ENCODE measurements around the gene HIF3A. TPM values are rescaled to one million over a fixed set of nuclear protein-coding genes. Genes with fewer than 3 reads are reported as not detected.

HIF3A gene
- total RNA-seq, 1 donor from 2014 or later = 175 TPM

GRCh38 chr19:46353730-46354528, 57.1 kb downstream of the HIF3A start:
- Mint-ChIP-seq H3K9me3 (no peaks in the 10 kb centered on the region), H3K27me3 (ENCODE audit: low read depth) (no peaks in the 10 kb centered on the region), H3K4me1 (peaks cover 21% of the 10 kb centered on the region), H3K27ac (no peak overlapping the region), H3K36me3 (peaks cover 9% of the 10 kb centered on the region), H3K4me3 (no peak overlapping the region)
- DNase-seq (ENCODE audit: low spot score in 2 of 2, unreplicated experiment in 2 of 2) = no peak
- TF ChIP-seq CTCF (IDR thresholded peaks at IDR 0.05; ENCODE audit: unreplicated experiment) = no peak

GRCh38 chr19:46355234-46356148, 58.6 kb downstream of the HIF3A start:
- peaks cover 7% of the 10 kb centered on the region for H3K4me1 Mint-ChIP-seq
- H3K27me3 Mint-ChIP-seq (ENCODE audit: low read depth) = no peaks in the 10 kb centered on the region
- DNase-seq (ENCODE audit: low spot score in 2 of 2, unreplicated experiment in 2 of 2) = no peak
- H3K27ac Mint-ChIP-seq = no peak overlapping the region
- TF ChIP-seq CTCF (IDR thresholded peaks at IDR 0.05; ENCODE audit: unreplicated experiment) = no peak
- H3K36me3 Mint-ChIP-seq = peaks cover 6% of the 10 kb centered on the region
- no peak overlapping the region for H3K4me3 Mint-ChIP-seq
- no peaks in the 10 kb centered on the region for H3K9me3 Mint-ChIP-seq

- no peaks in the 10 kb centered on the region for H3K27me3 Mint-ChIP-seq (ENCODE audit: low read depth)
- H3K4me1 Mint-ChIP-seq = peaks cover 2% of the 10 kb centered on the region
- no peak overlapping the region for H3K4me3 Mint-ChIP-seq
- peaks cover 6% of the 10 kb centered on the region for H3K36me3 Mint-ChIP-seq
- no peak overlapping the region for H3K27ac Mint-ChIP-seq
- no peak for TF ChIP-seq CTCF (IDR thresholded peaks at IDR 0.05; ENCODE audit: unreplicated experiment)
- H3K9me3 Mint-ChIP-seq = no peaks in the 10 kb centered on the region
- no peak for DNase-seq (ENCODE audit: low spot score in 2 of 2, unreplicated experiment in 2 of 2)
Measured at GRCh38 chr19:46356149-46357055, 59.6 kb downstream of the HIF3A start.

GRCh38 chr19:46357846-46358583, 61.2 kb downstream of the HIF3A start:
- Mint-ChIP-seq H3K4me1 (no peaks in the 10 kb centered on the region), H3K9me3 (no peaks in the 10 kb centered on the region), H3K4me3 (no peak overlapping the region), H3K27me3 (ENCODE audit: low read depth) (no peaks in the 10 kb centered on the region), H3K36me3 (peaks cover 8% of the 10 kb centered on the region), H3K27ac (no peak overlapping the region)
- no peak for TF ChIP-seq CTCF (IDR thresholded peaks at IDR 0.05; ENCODE audit: unreplicated experiment)
- no peak for DNase-seq (ENCODE audit: low spot score in 2 of 2, unreplicated experiment in 2 of 2)

- H3K27ac Mint-ChIP-seq = peak overlapping the region; percentile 8
- DNase-seq (ENCODE audit: low spot score in 2 of 2, unreplicated experiment in 2 of 2) = no peak
- no peaks in the 10 kb centered on the region for H3K4me1 Mint-ChIP-seq
- no peaks in the 10 kb centered on the region for H3K9me3 Mint-ChIP-seq
- TF ChIP-seq CTCF (IDR thresholded peaks at IDR 0.05; ENCODE audit: unreplicated experiment) = no peak
- H3K27me3 Mint-ChIP-seq (ENCODE audit: low read depth) = no peaks in the 10 kb centered on the region
- peaks cover 24% of the 10 kb centered on the region for H3K36me3 Mint-ChIP-seq
- H3K4me3 Mint-ChIP-seq = no peak overlapping the region
Measured at GRCh38 chr19:46361915-46362314, 65.1 kb downstream of the HIF3A start.
